Ammon's horn (tissue), 1 donor: ENCODE results near the gene SUPT3H.

Source experiments
- DNase-seq: peaks from one replicate; pipeline ENCODE4 v3.0.0-alpha.2; 2016; ENCODE audit warnings: low spot score

The SUPT3H gene

GRCh38 chr6:45000833-45001232 lies 376.9 kb downstream of the SUPT3H start:
- no peak for DNase-seq

GRCh38 chr6:44999066-44999465 lies 378.7 kb downstream of the SUPT3H start:
- no peak for DNase-seq

GRCh38 chr6:44995486-44996132 lies 382.1 kb downstream of the SUPT3H start:
- no peak for DNase-seq

- peak; percentile 21 for DNase-seq
Observed at GRCh38 chr6:44989391-44989790, 388.3 kb downstream of the SUPT3H start.

- no peak for DNase-seq
Observed at GRCh38 chr6:44985006-44985405, 392.7 kb downstream of the SUPT3H start.

- DNase-seq: no peak
Observed at GRCh38 chr6:44983467-44984365, 394.0 kb downstream of the SUPT3H start.

- DNase-seq: no peak
Observed at GRCh38 chr6:44980841-44981240, 396.9 kb downstream of the SUPT3H start.

GRCh38 chr6:44976677-44977641 lies 400.8 kb downstream of the SUPT3H start:
- DNase-seq: no peak

GRCh38 chr6:44974511-44974910 lies 403.2 kb downstream of the SUPT3H start:
- DNase-seq: no peak

- DNase-seq: no peak
Observed at GRCh38 chr6:44972709-44973108, 405.0 kb downstream of the SUPT3H start.

GRCh38 chr6:44969446-44970185 lies 408.1 kb downstream of the SUPT3H start:
- no peak for DNase-seq

- no peak for DNase-seq
Observed at GRCh38 chr6:44967481-44967880, 410.3 kb downstream of the SUPT3H start.

- DNase-seq: no peak
Observed at GRCh38 chr6:44966449-44967092, 411.2 kb downstream of the SUPT3H start.

- DNase-seq: no peak
Observed at GRCh38 chr6:44965708-44966107, 412.0 kb downstream of the SUPT3H start.

GRCh38 chr6:44960898-44961297 lies 416.8 kb downstream of the SUPT3H start:
- DNase-seq: no peak

GRCh38 chr6:44959651-44960050 lies 418.1 kb downstream of the SUPT3H start:
- no peak for DNase-seq

GRCh38 chr6:44957156-44957555 lies 420.6 kb downstream of the SUPT3H start:
- no peak for DNase-seq

GRCh38 chr6:44956396-44956795 lies 421.3 kb downstream of the SUPT3H start:
- no peak for DNase-seq

- no peak for DNase-seq
Observed at GRCh38 chr6:44955145-44955544, 422.6 kb downstream of the SUPT3H start.

GRCh38 chr6:44954281-44954680 lies 423.5 kb downstream of the SUPT3H start:
- no peak for DNase-seq

- DNase-seq: no peak
Observed at GRCh38 chr6:44951253-44951747, 426.4 kb downstream of the SUPT3H start.
